K562 (cell line): Measurements from ENCODE around the gene BOD1L1. TPM values are rescaled to one million over a fixed set of nuclear protein-coding genes. Genes with fewer than 3 reads are reported as not detected.

ENCODE experiments used
- CBFA2T2 ChIP-seq: fragments of 450-650 bp; conservative IDR thresholded peaks from 2 replicates; pipeline ENCODE4 v1.6.1; 2017; ENCODE audit warnings: mild to moderate bottlenecking
- CBFA2T3 ChIP-seq: fragments of 450-650 bp; IDR thresholded peaks from 2 replicates; pipeline ENCODE4 v1.6.1; 2017
- CBX3 ChIP-seq, 2 experiments: IDR thresholded peaks; 1 replicate in 1 of 2; 2 replicates in 1 of 2; pipeline ENCODE4 v1.6.1; 2012; ENCODE audit warnings: inconsistent platforms in 2 of 2, low read length in 2 of 2, borderline replicate concordance in 1 of 2, control low read depth in 1 of 2
- ETV5 ChIP-seq: sonication (generic); formaldehyde crosslinking; IDR thresholded peaks from 2 replicates; pipeline ENCODE4 v1.4.0; 2020; ENCODE audit warnings: low read depth, mild to moderate bottlenecking, missing genetic modification reagents
- FOXJ2 ChIP-seq: fragments of 200-800 bp; sonication (Bioruptor generic); IDR thresholded peaks from 2 replicates; pipeline ENCODE4 v1.6.1; 2016; ENCODE audit warnings: missing genetic modification characterization, missing compliant biosample characterization
- JUND ChIP-seq, 2 experiments: IDR thresholded peaks; 2 replicates in 1 of 2; 3 replicates in 1 of 2; pipeline ENCODE4 v1.6.1; 2011; ENCODE audit warnings: borderline replicate concordance in 2 of 2, low read depth in 2 of 2, low read length in 2 of 2, improper control_type of control experiment in 1 of 2, missing biosample characterization in 1 of 2, missing genetic modification characterization in 1 of 2, missing genetic modification reagents in 1 of 2
- KAT7 ChIP-seq: sonication (generic); formaldehyde crosslinking; IDR thresholded peaks from 2 replicates; pipeline ENCODE4 v1.8.0; 2022; ENCODE audit warnings: missing genetic modification reagents, mild to moderate bottlenecking, borderline replicate concordance
- LCOR ChIP-seq: sonication (generic); formaldehyde crosslinking; IDR thresholded peaks from 2 replicates; pipeline ENCODE4 v1.8.0; 2022; ENCODE audit warnings: mild to moderate bottlenecking, missing genetic modification reagents
- MBD2 ChIP-seq: sonication (generic); IDR thresholded peaks from 2 replicates; pipeline ENCODE4 v1.6.1; 2016; ENCODE audit warnings: low read depth, borderline replicate concordance
- MCM7 ChIP-seq, 2 experiments: fragments of 450-650 bp; IDR thresholded peaks; 2 replicates each; pipeline ENCODE4 v1.6.1; 2016 to 2018
- TOE1 ChIP-seq, 2 experiments: fragments of 450-650 bp in 1 of 2; sonication (generic) in 1 of 2; formaldehyde crosslinking in 1 of 2; IDR thresholded peaks; 2 replicates each; pipeline versions ENCODE4 v1.7.1 to v1.8.0; 2016 to 2022; ENCODE audit warnings: borderline replicate concordance in 2 of 2, mild to moderate bottlenecking in 2 of 2, antibody characterized with exemption in 1 of 2, inconsistent platforms in 1 of 2, low read depth in 1 of 2, missing genetic modification reagents in 1 of 2, moderate library complexity in 1 of 2
- ZNF785 ChIP-seq: fragments of 250-450 bp; sonication (Bioruptor Pico); IDR thresholded peaks from 2 replicates; pipeline ENCODE4 v1.4.0; 2020; ENCODE audit warnings: mild to moderate bottlenecking
- polyA plus RNA-seq, 8 experiments: library from polyadenylated mRNA; depleted of rRNA in 4 of 8; stranded (reverse) in 5 of 8; unstranded in 3 of 8; fragments of >200 nt; fragmentation: Nextera tagmentation in 2 of 8; fragmentation: Illumina TruSeq in 1 of 8; extraction: Ambion mirVana in 2 of 8; extraction: Trizol in 1 of 8; gene quantifications; 2 replicates each; pipeline versions ENCODE4 v1.2.1 to v1.2.3, GENCODE V29; 2011 to 2014; ENCODE audit warnings: inconsistent platforms in 1 of 8, missing spikeins in 1 of 8
- total RNA-seq, 7 experiments: library from RNA; depleted of rRNA in 6 of 7; stranded (reverse); fragments of >200 nt in 6 of 7; fragmentation: Illumina TruSeq in 2 of 7; extraction: Trizol in 2 of 7; gene quantifications; 2 replicates each; pipeline versions ENCODE4 v1.2.1 to v1.2.3, GENCODE V29; 2011 to 2021; ENCODE audit warnings: low replicate concordance in 1 of 7
- TF ChIP-seq, protein P1 (sequence below): fragments of 250-450 bp; sonication (Bioruptor Pico); IDR thresholded peaks from 2 replicates; pipeline ENCODE4 v1.4.0; 2020; ENCODE audit warnings: mild to moderate bottlenecking
- TF ChIP-seq, protein P2 (sequence below): fragments of 450-650 bp; conservative IDR thresholded peaks from 2 replicates; pipeline ENCODE4 v1.6.1; 2016; ENCODE audit warnings: missing genetic modification characterization, low read depth, mild to moderate bottlenecking, control low read depth, missing compliant biosample characterization
- TF ChIP-seq, protein P3 (sequence below): fragments of 450-650 bp; IDR thresholded peaks from 2 replicates; pipeline ENCODE4 v1.6.1; 2017; ENCODE audit warnings: mild to moderate bottlenecking, moderate library complexity
- TF ChIP-seq, protein P4 (sequence below), 2 experiments: IDR thresholded peaks; 2 replicates each; pipeline ENCODE4 v1.6.1; 2012; ENCODE audit warnings: improper control_type of control experiment in 2 of 2, low read depth in 2 of 2, low read length in 2 of 2, borderline replicate concordance in 1 of 2
- TF ChIP-seq, protein P5 (sequence below): sonication (generic); formaldehyde crosslinking; IDR thresholded peaks from 2 replicates; pipeline ENCODE4 v1.8.0; 2022; ENCODE audit warnings: missing genetic modification reagents, mild to moderate bottlenecking, borderline replicate concordance

The BOD1L1 gene
- total and polyA plus RNA-seq, 9 of the 15 experiments (the other 6 are each of a cell fraction or from before 2014, with no cell fraction given), result 4.8 to 23.2 (median 17.7) TPM

DNA sequence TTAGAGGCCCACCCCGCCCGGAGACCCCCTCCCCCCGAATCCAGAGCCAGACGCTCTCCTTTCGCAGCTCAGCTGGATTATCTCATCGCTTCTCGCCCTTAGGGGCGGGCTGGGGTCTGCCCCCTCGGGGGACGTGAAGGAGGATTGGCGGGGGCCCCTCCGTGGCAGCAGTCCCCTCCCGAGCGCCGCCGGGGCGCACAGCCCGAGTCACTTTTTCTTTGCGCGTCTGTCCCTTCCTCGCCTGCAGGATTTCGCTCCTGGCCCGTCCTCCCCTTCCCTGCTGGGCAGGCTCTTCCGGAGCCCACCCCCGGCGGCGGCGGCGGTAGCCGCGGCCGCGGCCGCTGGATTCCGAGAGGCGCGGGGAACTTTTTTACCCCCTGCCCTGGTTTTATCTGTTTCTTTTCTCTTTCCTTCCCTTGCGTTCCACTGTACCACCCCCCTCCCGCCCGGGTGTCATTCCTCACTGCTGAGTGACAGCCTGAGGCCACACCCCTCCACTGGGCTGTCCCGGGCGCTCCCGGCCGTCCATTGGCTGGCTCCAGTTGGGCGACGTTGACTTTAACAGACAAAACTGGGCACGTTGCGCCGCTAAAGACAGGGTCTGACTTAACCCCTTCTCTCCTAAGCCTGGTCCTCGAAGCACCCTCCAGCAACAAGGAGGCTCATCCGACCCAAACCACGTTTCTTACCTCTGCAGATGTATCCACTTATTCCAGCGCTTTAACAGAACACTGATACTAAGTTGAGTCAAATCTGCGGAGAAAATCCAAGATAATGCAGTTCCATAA is 82.7 kb downstream of the BOD1L1 start (continued):
- peak in 1 of 2 experiments; percentile 80; a peak in 1 of 3 replicates for TF ChIP-seq CBX3 (IDR thresholded peaks at IDR 0.05; ENCODE audit: borderline replicate concordance in 1 of 2, low read length in 2 of 2)
- TF ChIP-seq MBD2, result no peak
- no peak for TF ChIP-seq ETV5 (CRISPR knock-in tag)
- TF ChIP-seq, protein P1, sequence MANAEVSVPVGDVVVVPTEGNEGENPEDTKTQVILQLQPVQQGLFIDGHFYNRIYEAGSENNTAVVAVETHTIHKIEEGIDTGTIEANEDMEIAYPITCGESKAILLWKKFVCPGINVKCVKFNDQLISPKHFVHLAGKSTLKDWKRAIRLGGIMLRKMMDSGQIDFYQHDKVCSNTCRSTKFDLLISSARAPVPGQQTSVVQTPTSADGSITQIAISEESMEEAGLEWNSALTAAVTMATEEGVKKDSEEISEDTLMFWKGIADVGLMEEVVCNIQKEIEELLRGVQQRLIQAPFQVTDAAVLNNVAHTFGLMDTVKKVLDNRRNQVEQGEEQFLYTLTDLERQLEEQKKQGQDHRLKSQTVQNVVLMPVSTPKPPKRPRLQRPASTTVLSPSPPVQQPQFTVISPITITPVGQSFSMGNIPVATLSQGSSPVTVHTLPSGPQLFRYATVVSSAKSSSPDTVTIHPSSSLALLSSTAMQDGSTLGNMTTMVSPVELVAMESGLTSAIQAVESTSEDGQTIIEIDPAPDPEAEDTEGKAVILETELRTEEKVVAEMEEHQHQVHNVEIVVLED (CRISPR knock-in tag), result no peak; the same call in 1 of the 2 replicates
- TF ChIP-seq, protein P2, sequence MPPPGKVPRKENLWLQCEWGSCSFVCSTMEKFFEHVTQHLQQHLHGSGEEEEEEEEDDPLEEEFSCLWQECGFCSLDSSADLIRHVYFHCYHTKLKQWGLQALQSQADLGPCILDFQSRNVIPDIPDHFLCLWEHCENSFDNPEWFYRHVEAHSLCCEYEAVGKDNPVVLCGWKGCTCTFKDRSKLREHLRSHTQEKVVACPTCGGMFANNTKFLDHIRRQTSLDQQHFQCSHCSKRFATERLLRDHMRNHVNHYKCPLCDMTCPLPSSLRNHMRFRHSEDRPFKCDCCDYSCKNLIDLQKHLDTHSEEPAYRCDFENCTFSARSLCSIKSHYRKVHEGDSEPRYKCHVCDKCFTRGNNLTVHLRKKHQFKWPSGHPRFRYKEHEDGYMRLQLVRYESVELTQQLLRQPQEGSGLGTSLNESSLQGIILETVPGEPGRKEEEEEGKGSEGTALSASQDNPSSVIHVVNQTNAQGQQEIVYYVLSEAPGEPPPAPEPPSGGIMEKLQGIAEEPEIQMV (tag), result no peak
- TF ChIP-seq FOXJ2 (tag), result peak; percentile 60; the same call in 1 of the 2 replicates
- peak; percentile 53; the same call in 1 of the 2 replicates for TF ChIP-seq TOE1 (IDR thresholded peaks at IDR 0.05; ENCODE audit: borderline replicate concordance)
- no peak for TF ChIP-seq TOE1 (CRISPR knock-in tag; IDR thresholded peaks at IDR 0.05; ENCODE audit: borderline replicate concordance, low read depth)
- TF ChIP-seq CBFA2T3, result no peak
- TF ChIP-seq, protein P3, sequence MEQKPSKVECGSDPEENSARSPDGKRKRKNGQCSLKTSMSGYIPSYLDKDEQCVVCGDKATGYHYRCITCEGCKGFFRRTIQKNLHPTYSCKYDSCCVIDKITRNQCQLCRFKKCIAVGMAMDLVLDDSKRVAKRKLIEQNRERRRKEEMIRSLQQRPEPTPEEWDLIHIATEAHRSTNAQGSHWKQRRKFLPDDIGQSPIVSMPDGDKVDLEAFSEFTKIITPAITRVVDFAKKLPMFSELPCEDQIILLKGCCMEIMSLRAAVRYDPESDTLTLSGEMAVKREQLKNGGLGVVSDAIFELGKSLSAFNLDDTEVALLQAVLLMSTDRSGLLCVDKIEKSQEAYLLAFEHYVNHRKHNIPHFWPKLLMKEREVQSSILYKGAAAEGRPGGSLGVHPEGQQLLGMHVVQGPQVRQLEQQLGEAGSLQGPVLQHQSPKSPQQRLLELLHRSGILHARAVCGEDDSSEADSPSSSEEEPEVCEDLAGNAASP, result no peak
- 0 out of 2 replicates have a peak, but pooled peaks have one; percentile 24 for TF ChIP-seq JUND (IDR thresholded peaks at IDR 0.05; ENCODE audit: borderline replicate concordance, low read depth, low read length)
- TF ChIP-seq JUND (tag; IDR thresholded peaks at IDR 0.05; ENCODE audit: borderline replicate concordance, low read depth, low read length), result no peak
- TF ChIP-seq ZNF785, result no peak
- TF ChIP-seq, protein P4, sequence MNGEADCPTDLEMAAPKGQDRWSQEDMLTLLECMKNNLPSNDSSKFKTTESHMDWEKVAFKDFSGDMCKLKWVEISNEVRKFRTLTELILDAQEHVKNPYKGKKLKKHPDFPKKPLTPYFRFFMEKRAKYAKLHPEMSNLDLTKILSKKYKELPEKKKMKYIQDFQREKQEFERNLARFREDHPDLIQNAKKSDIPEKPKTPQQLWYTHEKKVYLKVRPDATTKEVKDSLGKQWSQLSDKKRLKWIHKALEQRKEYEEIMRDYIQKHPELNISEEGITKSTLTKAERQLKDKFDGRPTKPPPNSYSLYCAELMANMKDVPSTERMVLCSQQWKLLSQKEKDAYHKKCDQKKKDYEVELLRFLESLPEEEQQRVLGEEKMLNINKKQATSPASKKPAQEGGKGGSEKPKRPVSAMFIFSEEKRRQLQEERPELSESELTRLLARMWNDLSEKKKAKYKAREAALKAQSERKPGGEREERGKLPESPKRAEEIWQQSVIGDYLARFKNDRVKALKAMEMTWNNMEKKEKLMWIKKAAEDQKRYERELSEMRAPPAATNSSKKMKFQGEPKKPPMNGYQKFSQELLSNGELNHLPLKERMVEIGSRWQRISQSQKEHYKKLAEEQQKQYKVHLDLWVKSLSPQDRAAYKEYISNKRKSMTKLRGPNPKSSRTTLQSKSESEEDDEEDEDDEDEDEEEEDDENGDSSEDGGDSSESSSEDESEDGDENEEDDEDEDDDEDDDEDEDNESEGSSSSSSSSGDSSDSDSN (IDR thresholded peaks at IDR 0.05; ENCODE audit: borderline replicate concordance in 1 of 2, low read depth in 2 of 2, low read length in 2 of 2), result no peak
- 0 out of 2 replicates have a peak, but pooled peaks have one; percentile 26 for TF ChIP-seq LCOR (CRISPR knock-in tag)
- TF ChIP-seq, protein P5, sequence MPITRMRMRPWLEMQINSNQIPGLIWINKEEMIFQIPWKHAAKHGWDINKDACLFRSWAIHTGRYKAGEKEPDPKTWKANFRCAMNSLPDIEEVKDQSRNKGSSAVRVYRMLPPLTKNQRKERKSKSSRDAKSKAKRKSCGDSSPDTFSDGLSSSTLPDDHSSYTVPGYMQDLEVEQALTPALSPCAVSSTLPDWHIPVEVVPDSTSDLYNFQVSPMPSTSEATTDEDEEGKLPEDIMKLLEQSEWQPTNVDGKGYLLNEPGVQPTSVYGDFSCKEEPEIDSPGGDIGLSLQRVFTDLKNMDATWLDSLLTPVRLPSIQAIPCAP (CRISPR knock-in tag), result no peak
- no peak for TF ChIP-seq MCM7 (IDR thresholded peaks at IDR 0.05)
- no peak for TF ChIP-seq CBFA2T2
- TF ChIP-seq KAT7, result no peak
